A172 (cell line): ENCODE results near the gene FICD. TPM values are rescaled to one million over a fixed set of nuclear protein-coding genes. Genes with fewer than 3 reads are reported as not detected.
"Not testable (repeated sequence)": the region's sequence is repeated elsewhere in the genome, so short reads cannot be mapped to it uniquely, and the experiment has no call there.

Source experiments
- DNase-seq: peaks from one replicate; pipeline ENCODE4 v3.0.0-alpha.2; 2015; ENCODE audit warnings: low spot score
- total RNA-seq: library from RNA; depleted of rRNA; stranded (reverse); fragments of >200 nt; shearing (Covaris generic); gene quantifications from 2 replicates; pipeline ENCODE4 v1.2.3, GENCODE V29; 2014; rRNA removed

FICD gene
- 9.1 and 9.3 TPM in 2 replicates for total RNA-seq

GRCh38 chr12:108514973-108515814 lies at the start of gene FICD:
Gene FICD, plus strand, starts transcription at chr12:108515277. Its CDS starts 1,696 bp downstream, at chr12:108516973.
- peak; percentile 96 for DNase-seq

DNA sequence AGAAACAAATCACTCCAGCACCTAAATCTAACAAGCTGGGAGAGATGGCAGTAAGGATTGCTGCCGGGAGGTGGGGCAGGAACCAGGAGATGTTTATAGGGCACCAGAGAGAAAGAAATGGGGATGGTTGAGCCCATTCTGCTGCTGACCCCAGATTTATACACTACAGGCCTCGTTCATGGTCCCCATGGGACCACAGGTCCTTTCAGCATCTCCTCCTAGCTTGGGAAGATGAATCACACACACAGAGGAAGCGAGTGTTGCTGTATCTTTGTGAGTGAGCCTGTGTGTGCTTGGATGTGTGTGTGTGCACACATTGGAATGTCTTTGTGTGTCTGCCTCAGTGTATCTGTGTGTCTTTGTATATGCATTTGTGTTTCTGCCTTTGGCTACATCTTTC lies 49.7 kb upstream of the FICD start:
- DNase-seq, result no peak

DNA sequence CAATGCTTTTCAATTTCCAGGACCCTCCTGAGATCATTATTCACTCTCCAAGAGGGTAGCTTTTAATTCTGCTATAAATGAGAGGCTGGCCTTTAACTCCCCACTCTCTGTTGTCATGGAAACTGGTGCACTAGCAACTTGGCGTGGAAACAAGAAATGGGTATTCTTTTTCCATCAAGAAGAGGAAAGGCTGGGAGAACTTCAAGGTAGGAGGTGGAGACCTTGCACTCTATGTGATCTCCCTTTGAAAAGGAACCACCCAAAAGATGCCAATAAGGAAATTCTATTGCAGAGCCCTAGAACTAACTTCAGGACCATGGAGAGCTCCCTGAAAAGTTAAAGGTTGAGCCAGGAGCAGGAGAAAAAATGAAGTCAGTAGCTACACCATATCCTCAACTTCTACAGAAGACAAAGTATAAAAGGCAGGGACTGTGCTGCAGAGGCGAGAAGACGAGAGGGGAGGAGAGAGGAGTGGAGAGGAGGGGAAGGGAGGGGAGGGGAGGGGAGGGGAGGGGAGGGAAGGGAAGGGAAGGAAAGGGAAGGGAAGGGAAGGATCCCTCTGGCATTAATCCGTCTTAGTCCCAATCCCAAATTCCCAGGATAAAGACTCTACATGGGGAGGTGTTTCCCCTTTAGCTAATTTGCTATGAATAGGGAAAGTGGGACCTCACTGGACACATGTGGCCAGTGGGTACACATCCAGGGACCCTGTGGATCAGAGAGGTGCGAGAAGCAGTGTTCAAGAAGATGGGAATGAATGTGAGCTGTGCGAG lies 46.7 kb upstream of the FICD start:
- DNase-seq, result peak; percentile 41

GRCh38 chr12:108473400-108474055 lies 41.5 kb upstream of the FICD start:
- no peak for DNase-seq

- no peak for DNase-seq
Observed at GRCh38 chr12:108475396-108475795, 39.7 kb upstream of the FICD start.

DNA sequence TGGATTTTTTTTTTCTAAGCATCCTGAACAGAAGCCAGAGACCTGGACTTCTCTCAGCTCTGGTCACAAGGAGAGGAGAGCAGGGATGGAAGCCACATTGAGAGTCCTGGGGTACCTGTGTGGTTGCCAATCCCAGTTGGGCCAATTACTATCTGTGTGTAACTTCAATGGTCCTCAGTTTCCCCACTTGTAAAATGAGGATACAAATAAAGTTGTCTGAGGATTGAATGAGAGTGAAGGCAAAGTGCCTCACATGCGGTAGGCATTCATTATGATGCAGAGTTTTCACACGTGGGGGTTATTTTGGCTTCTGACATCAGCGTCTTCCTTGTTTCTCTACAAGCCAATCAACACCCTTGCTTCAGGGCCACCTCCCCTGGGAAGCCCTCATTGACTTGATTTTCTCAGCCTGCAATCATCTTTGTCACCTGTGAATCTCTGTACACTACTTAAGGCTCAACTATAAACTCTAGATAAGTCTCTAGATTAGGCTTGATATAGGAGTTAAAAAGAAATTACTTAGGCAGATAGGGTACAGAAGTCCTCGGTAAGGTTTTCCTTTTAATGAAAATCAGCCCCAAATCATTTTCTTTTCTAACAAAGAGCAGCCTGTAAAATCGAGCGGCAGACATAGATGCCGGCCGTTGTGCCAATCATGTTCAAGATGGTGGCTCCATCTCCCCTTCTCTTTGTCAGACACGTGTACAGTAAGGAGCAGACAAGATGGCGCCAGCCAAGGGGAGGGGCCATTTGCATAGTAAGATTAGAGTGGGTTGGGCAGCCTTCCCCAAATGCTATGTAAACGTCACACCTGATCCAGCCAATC lies 37.8 kb upstream of the FICD start:
- DNase-seq, result no peak

- DNase-seq, result no peak
Observed at GRCh38 chr12:108477881-108478259, 37.2 kb upstream of the FICD start.

GRCh38 chr12:108478611-108479206 lies 36.4 kb upstream of the FICD start:
- DNase-seq, result peak; percentile 42

- DNase-seq, result no peak
Observed at GRCh38 chr12:108479364-108480070, 35.6 kb upstream of the FICD start.

DNA sequence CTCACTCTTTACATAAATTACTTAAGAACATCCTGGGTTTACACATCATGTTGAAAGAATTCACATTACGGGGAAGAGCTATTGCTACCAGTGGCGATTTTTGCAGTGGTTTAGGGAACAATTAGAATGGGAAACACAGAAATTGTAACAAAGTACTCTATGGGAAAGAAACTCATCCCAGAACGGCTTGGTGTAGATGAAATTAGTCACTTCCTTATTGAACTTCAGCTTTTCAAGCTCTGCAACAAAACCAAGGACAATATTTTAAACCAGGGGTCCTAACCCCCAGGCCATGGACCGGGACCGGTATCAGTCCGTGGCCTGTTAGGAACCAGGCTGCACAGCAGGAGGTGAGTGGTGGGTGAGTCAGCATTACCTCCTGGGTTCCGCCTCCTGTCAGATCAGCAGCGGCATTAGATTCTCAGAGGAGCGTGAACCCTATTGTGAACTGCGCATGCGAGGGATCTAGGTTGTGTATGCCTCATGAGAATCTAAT lies 32.3 kb upstream of the FICD start:
- DNase-seq, result peak; percentile 78

DNA sequence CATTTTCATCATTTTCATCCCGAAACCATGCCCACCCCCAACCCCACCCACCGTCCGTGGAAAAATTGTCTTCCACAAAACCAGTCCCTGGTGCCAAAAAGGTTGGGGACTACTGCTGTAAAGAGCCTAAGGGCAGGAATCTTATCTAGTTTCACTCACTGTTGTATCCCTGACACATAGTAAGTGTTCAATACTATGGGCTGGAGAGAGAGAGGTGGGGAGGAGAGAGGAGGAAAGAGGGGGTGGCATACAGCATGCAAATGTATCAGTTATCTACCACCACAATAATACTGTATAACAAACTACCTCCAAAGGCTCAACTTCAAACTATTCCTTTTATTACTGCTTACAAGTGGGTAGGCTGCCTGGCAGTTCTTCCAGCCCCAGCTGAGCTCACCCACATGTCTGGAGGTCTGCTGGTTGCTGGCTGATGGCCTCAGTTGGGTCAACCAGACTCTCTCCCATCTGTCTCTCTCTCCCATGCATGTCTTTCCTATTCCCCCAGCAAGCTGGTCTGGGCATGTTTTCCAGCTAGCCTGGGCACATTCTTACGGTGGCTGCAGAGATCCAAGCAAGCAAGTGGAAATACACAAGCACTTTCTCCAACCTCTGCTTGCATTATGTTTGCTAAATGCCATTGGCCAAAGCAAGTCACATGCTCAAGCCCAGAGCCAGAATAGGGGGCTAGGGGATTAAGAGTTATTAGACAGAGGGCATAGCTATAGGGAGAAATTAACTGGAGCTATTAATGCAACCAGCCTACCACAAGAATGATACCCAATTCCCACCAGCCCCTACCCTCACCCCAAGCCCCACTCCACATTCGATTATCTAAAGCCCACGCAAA lies 31.6 kb upstream of the FICD start:
- DNase-seq, result no peak

DNA sequence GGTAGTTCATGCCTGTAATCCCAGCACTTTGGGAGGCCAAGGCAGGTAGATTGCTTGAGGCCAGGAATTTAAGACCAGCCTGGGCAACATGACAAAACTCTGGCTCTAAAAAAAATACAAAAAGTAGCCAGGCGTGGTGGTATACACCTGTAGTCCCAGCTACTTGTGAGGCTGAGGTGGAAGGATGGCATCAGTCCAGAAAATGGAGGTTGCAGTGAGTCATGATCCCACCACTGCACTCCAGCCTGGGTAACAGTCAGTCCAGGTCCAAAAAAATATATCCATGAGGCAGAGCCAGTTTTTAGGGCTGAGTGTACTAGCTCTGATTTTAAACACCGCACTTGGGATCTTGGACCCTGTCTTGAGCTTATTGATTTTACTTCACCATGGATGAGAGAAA lies 30.6 kb upstream of the FICD start:
- no peak for DNase-seq

DNA sequence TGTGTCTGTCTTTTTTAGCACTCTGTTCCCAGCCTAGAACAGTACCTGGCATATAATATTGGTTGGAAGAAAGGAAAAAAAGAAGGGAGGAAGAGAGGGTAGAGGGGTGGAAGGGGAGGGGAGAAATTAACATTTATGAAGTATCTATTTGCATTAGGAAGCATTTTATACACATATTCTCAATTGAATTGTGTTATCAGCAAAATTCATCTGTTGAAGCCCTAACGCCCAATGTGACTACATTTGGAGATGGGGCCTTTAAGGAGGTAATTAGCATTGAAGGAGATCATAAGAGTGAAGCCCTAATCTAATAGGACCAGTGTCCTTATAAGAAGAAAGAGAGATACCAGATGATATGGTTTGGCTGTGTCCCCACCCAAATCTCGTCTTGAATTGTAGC lies 30.2 kb upstream of the FICD start:
- DNase-seq, result no peak

DNA sequence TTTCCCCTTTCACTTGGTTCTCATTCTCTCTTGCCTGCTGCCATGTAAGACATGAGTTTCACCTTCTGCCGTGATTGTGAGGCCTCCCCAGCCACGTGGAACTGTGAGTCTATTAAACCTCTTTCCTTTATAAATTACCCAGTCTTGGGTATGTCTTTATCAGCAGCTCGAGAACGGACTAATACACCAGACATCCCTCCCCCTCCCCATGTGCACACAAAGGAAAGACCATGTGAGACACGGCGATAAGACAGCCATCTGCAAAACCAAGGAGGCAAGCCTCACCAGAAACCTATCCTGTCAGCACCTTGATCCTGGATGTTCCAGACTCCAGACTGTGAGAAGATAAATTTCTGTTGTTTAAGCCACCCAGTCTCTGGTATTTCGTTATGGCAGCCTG lies 29.7 kb upstream of the FICD start:
- DNase-seq, result not testable (repeated sequence)

DNA sequence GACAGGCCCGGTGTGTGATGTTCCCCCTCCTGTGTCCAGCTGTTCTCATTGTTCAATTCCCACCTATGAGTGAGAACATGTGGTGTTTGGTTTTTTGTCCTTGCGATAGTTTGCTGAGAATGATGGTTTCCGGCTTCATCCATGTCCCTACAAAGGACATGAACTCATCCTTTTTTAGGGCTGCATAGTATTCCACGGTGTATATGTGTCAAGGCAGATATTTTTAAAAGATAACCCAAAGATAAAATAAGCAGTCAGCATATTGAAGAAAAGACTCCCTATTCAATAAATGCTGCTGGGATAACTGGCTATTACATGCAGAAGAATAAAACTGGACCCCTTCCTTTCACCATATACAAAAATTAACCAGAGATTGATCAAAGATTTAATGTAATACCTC lies 28.0 kb upstream of the FICD start:
- not testable (repeated sequence) for DNase-seq

GRCh38 chr12:108491256-108491655 lies 23.8 kb upstream of the FICD start:
- DNase-seq, result no peak

DNA sequence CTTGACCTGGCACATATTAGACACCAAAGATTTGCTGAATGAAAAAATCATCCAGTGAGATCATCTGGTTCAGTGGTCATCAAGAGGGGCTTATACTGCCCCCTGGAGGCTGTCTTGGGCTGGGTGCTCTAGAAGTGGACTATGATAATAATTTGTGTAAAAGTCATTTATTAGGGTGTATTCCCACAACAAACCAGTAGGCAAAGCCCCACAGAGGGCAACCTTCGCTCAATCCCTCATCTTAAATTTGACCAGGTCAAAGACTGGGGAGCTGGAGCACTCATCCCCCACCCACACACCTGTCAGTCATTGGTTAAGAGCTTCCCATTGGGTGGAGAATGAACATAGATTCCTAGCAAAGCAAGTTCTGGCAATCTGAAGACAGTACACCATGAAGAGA lies 20.0 kb upstream of the FICD start:
- DNase-seq, result peak; percentile 30

- no peak for DNase-seq
Observed at GRCh38 chr12:108495823-108496579, 19.1 kb upstream of the FICD start.

GRCh38 chr12:108498136-108498535 lies 16.9 kb upstream of the FICD start:
- no peak for DNase-seq
